Activated T-cell treated with anti-CD3 and anti-CD28 coated beads, Interleukin-2, amount 50 U/mL, for 72 hours (primary cell): ENCODE data around the gene GLYATL1B. TPM values are rescaled to one million over a fixed set of nuclear protein-coding genes. Genes with fewer than 3 reads are reported as not detected.
"Not testable (repeated sequence)": the region's sequence is repeated elsewhere in the genome, so short reads cannot be mapped to it uniquely, and the experiment has no call there.

Experiments
- ATAC-seq, 2 donors: fragments of 150-1000 bp; cut with Tn5 transposase; replicated peaks in 1 of 2; 2 replicates each; pipeline ENCODE4 v1.10.0; 2021; ENCODE audit warnings: moderate library complexity in 2 of 2, mild to moderate bottlenecking in 1 of 2
- DNase-seq, 2 donors: peaks; one replicate each; pipeline ENCODE4 v3.0.0; 2021 to 2022; ENCODE audit warnings: mixed read lengths in 1 of 2
- H3K27ac Mint-ChIP-seq: one replicate; pipeline ENCODE4 v1.8.0; 2022; ENCODE audit warnings: mild to moderate bottlenecking, moderate library complexity, mixed read lengths
- H3K27me3 Mint-ChIP-seq: one replicate; pipeline ENCODE4 v1.8.0; 2022; ENCODE audit warnings: low read depth, mixed read lengths
- H3K36me3 Mint-ChIP-seq, 2 donors: one replicate each; pipeline ENCODE4 v1.8.0; 2022; ENCODE audit warnings: mixed read lengths in 2 of 2, mild to moderate bottlenecking in 1 of 2; ENCODE audit not compliant: insufficient read depth in 2 of 2
- H3K4me1 Mint-ChIP-seq: one replicate; pipeline ENCODE4 v1.8.0; 2022; ENCODE audit warnings: low read depth, mixed read lengths
- H3K4me3 Mint-ChIP-seq, 2 donors: one replicate each; pipeline ENCODE4 v1.8.0; 2022; ENCODE audit warnings: mild to moderate bottlenecking in 2 of 2, mixed read lengths in 2 of 2, moderate library complexity in 2 of 2
- H3K9me3 Mint-ChIP-seq, 2 donors: one replicate each; pipeline ENCODE4 v1.8.0; 2022; ENCODE audit warnings: mixed read lengths in 2 of 2
- total RNA-seq, 2 donors: library from RNA; stranded (reverse); gene quantifications; one replicate each; pipeline ENCODE4 v1.2.3, GENCODE V29; 2022

GLYATL1B gene
- total RNA-seq, 2 donors from 2014 or later, result not detected

- H3K9me3 Mint-ChIP-seq, result no peaks in the 10 kb centered on the region
Measured at GRCh38 chr11:59106363-59107336, 20.5 kb downstream of the GLYATL1B start, which contains the start of gene FAM111B. Gene FAM111B (plus strand): TSS chr11:59107237. CDS start chr11:59109626, 2,389 bp downstream.

GRCh38 chr11:59107721-59108120, 21.6 kb downstream of the GLYATL1B start:
- peak; percentile 45 to 48 for ATAC-seq
- not testable (repeated sequence) for H3K27ac Mint-ChIP-seq, H3K9me3 Mint-ChIP-seq
- H3K4me1 Mint-ChIP-seq, result peaks cover 37% of the 10 kb centered on the region
- DNase-seq, result peak; percentile 11 to 25
- peaks cover 0 to 14% of the 10 kb centered on the region in 2 donors for H3K36me3 Mint-ChIP-seq
- H3K27me3 Mint-ChIP-seq, result peaks cover 29% of the 10 kb centered on the region
- peak overlapping the region; percentile 87 to 93 for H3K4me3 Mint-ChIP-seq

More at GRCh38 chr11:59106363-59107336, 20.5 kb downstream of the GLYATL1B start, which contains the start of gene FAM111B:
- Mint-ChIP-seq H3K4me1 (peaks cover 48% of the 10 kb centered on the region), H3K27me3 (peaks cover 29% of the 10 kb centered on the region), H3K4me3 (peak within 1 kb of the TSS; percentile 87 to 93), H3K36me3 (peaks cover 0 to 13% of the 10 kb centered on the region in 2 donors), H3K27ac (peak within 1 kb of the TSS; percentile 82)
- ATAC-seq (peak; percentile 83 to 84), DNase-seq (peak; percentile 58 to 70)

GRCh38 chr11:59112494-59112893, 26.4 kb downstream of the GLYATL1B start:
- Mint-ChIP-seq H3K4me3 (no peak overlapping the region), H3K9me3 (peaks cover 0 to 6% of the 10 kb centered on the region in 2 donors), H3K4me1 (peaks cover 13% of the 10 kb centered on the region)

GRCh38 chr11:59114344-59114743, 28.2 kb downstream of the GLYATL1B start:
- H3K9me3 Mint-ChIP-seq, result peaks cover 2 to 11% of the 10 kb centered on the region in 2 donors
- H3K27ac Mint-ChIP-seq, result no peak overlapping the region
- no peak for ATAC-seq
- H3K4me1 Mint-ChIP-seq, result no peaks in the 10 kb centered on the region
- no peak for DNase-seq
- H3K36me3 Mint-ChIP-seq, result peaks cover 22 to 41% of the 10 kb centered on the region in 2 donors
- no peak overlapping the region for H3K4me3 Mint-ChIP-seq
- no peaks in the 10 kb centered on the region for H3K27me3 Mint-ChIP-seq

More at GRCh38 chr11:59112494-59112893, 26.4 kb downstream of the GLYATL1B start:
- Mint-ChIP-seq H3K36me3 (peaks cover 14 to 28% of the 10 kb centered on the region in 2 donors), H3K27me3 (no peaks in the 10 kb centered on the region), H3K27ac (no peak overlapping the region)
- ATAC-seq, result no peak
- no peak for DNase-seq

- Mint-ChIP-seq H3K27me3 (no peaks in the 10 kb centered on the region), H3K27ac (no peak overlapping the region), H3K4me1 (no peaks in the 10 kb centered on the region), H3K9me3 (peaks cover 2 to 11% of the 10 kb centered on the region in 2 donors), H3K4me3 (no peak overlapping the region), H3K36me3 (peaks cover 22 to 36% of the 10 kb centered on the region in 2 donors)
- DNase-seq, result no peak
- no peak for ATAC-seq
Measured at GRCh38 chr11:59115553-59115952, 29.4 kb downstream of the GLYATL1B start.

- Mint-ChIP-seq H3K4me3 (no peak overlapping the region), H3K36me3 (peaks cover 22 to 37% of the 10 kb centered on the region in 2 donors), H3K27me3 (no peaks in the 10 kb centered on the region), H3K4me1 (no peaks in the 10 kb centered on the region), H3K9me3 (peaks cover 2 to 11% of the 10 kb centered on the region in 2 donors), H3K27ac (no peak overlapping the region)
- DNase-seq (no peak), ATAC-seq (no peak)
Measured at GRCh38 chr11:59117774-59118173, 31.7 kb downstream of the GLYATL1B start.

- Mint-ChIP-seq H3K27me3 (no peaks in the 10 kb centered on the region), H3K36me3 (peaks cover 19 to 38% of the 10 kb centered on the region in 2 donors), H3K27ac (no peak overlapping the region), H3K9me3 (peaks cover 2 to 9% of the 10 kb centered on the region in 2 donors), H3K4me1 (no peaks in the 10 kb centered on the region), H3K4me3 (no peak overlapping the region)
- DNase-seq (no peak), ATAC-seq (no peak)
Measured at GRCh38 chr11:59119826-59120225, 33.7 kb downstream of the GLYATL1B start.

GRCh38 chr11:59135648-59136461, 49.7 kb downstream of the GLYATL1B start:
- H3K4me1 Mint-ChIP-seq, result peaks cover 6% of the 10 kb centered on the region
- H3K4me3 Mint-ChIP-seq, result peak overlapping the region; percentile 56 to 73
- peak overlapping the region; percentile 35 for H3K27ac Mint-ChIP-seq
- ATAC-seq, result peak; percentile 100
- peak; percentile 90 to 93 for DNase-seq
- H3K27me3 Mint-ChIP-seq, result no peaks in the 10 kb centered on the region
- H3K9me3 Mint-ChIP-seq, result peaks cover 1 to 4% of the 10 kb centered on the region in 2 donors
- peaks cover 10 to 23% of the 10 kb centered on the region in 2 donors for H3K36me3 Mint-ChIP-seq

- H3K27me3 Mint-ChIP-seq, H3K27ac Mint-ChIP-seq, ATAC-seq, H3K4me3 Mint-ChIP-seq, DNase-seq, H3K9me3 Mint-ChIP-seq: not testable (repeated sequence)
- H3K4me1 Mint-ChIP-seq, result peaks cover 13% of the 10 kb centered on the region
- H3K36me3 Mint-ChIP-seq, result peaks cover 6 to 17% of the 10 kb centered on the region in 2 donors
Measured at GRCh38 chr11:59136551-59136950, 50.4 kb downstream of the GLYATL1B start.

GRCh38 chr11:59137190-59137589, 51.1 kb downstream of the GLYATL1B start:
- Mint-ChIP-seq H3K27ac (no peak overlapping the region), H3K27me3 (no peaks in the 10 kb centered on the region), H3K9me3 (peaks cover 0 to under 1% of the 10 kb centered on the region in 2 donors), H3K4me1 (peaks cover 20% of the 10 kb centered on the region), H3K4me3 (no peak overlapping the region), H3K36me3 (peaks cover 5 to 11% of the 10 kb centered on the region in 2 donors)
- ATAC-seq (no peak), DNase-seq (no peak)

- peaks cover 0 to 6% of the 10 kb centered on the region in 2 donors for H3K36me3 Mint-ChIP-seq
- no peaks in the 10 kb centered on the region for H3K9me3 Mint-ChIP-seq
- ATAC-seq, result no peak
- no peak overlapping the region for H3K4me3 Mint-ChIP-seq
- H3K27ac Mint-ChIP-seq, result no peak overlapping the region
- peaks cover 34% of the 10 kb centered on the region for H3K4me1 Mint-ChIP-seq
- no peak for DNase-seq
- H3K27me3 Mint-ChIP-seq, result no peaks in the 10 kb centered on the region
Measured at GRCh38 chr11:59138643-59139042, 52.5 kb downstream of the GLYATL1B start.

- H3K27me3 Mint-ChIP-seq, result no peaks in the 10 kb centered on the region
- peak overlapping the region; percentile 88 to 95 for H3K4me3 Mint-ChIP-seq
- peak overlapping the region; percentile 80 for H3K27ac Mint-ChIP-seq
- DNase-seq, result no peak
- no peak for ATAC-seq
- H3K36me3 Mint-ChIP-seq, result peaks cover 0 to 13% of the 10 kb centered on the region in 2 donors
- H3K4me1 Mint-ChIP-seq, result peaks cover 47% of the 10 kb centered on the region
- H3K9me3 Mint-ChIP-seq, result no peaks in the 10 kb centered on the region
Measured at GRCh38 chr11:59141191-59141590, 55.1 kb downstream of the GLYATL1B start.
